Nephron (organoid): Measurements from ENCODE around the gene HBD.
"Not testable (repeated sequence)": the region's sequence is repeated elsewhere in the genome, so short reads cannot be mapped to it uniquely, and the experiment has no call there.

Experiments
- H3K27ac Mint-ChIP-seq, 3 experiments: 2 replicates each; pipeline ENCODE4 v1.8.0; 2020; ENCODE audit warnings: mixed read lengths in 3 of 3, mild to moderate bottlenecking in 2 of 3, moderate library complexity in 1 of 3
- H3K27me3 Mint-ChIP-seq: 2 replicates; pipeline ENCODE4 v1.8.0; 2021; ENCODE audit warnings: low read depth, mild to moderate bottlenecking, moderate library complexity, mixed read lengths
- H3K36me3 Mint-ChIP-seq: 2 replicates; pipeline ENCODE4 v1.8.0; 2020; ENCODE audit warnings: low read depth, mixed read lengths
- H3K4me1 Mint-ChIP-seq: 2 replicates; pipeline ENCODE4 v1.8.0; 2020; ENCODE audit warnings: mixed read lengths
- H3K4me3 Mint-ChIP-seq, 3 experiments: 2 replicates each; pipeline ENCODE4 v1.8.0; 2020; ENCODE audit warnings: mild to moderate bottlenecking in 3 of 3, mixed read lengths in 3 of 3, moderate library complexity in 2 of 3
- H3K9me3 Mint-ChIP-seq: 2 replicates; pipeline ENCODE4 v1.8.0; 2020; ENCODE audit warnings: mixed read lengths
- CTCF ChIP-seq, 3 experiments: fragments of 200-600 bp; sonication (generic); IDR thresholded peaks; one replicate each; pipeline ENCODE4 v1.5.0; 2021; ENCODE audit warnings: antibody characterized with exemption in 3 of 3; ENCODE audit not compliant: unreplicated experiment in 3 of 3

The HBD gene

DNA sequence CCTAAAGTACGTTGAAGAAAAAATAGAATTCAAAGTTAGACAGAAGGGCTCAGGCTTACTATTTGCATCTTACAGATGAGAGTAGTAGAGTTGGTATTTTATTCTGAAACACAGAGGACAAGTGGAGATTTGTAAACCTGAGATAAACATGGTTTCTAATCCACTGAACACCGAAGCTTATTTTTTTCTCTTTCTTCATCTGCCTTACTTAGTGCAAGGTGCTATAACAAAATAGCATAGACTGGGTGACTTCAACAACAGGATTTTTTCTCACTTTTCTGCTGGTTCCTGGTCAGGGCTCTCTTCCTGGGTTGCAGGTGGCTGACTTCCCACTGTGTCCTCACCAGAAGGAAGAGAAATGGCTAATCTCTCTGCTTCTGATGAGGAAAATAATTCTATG is 17.5 kb upstream of the HBD start:
- no peak overlapping the region for H3K4me3 Mint-ChIP-seq
- no peak overlapping the region for H3K27ac Mint-ChIP-seq
- H3K4me1 Mint-ChIP-seq = no peaks in the 10 kb centered on the region
- H3K36me3 Mint-ChIP-seq = no peaks in the 10 kb centered on the region
- H3K9me3 Mint-ChIP-seq = no peaks in the 10 kb centered on the region
- TF ChIP-seq CTCF (IDR thresholded peaks at IDR 0.05; ENCODE audit: unreplicated experiment in 3 of 3) = no peak
- H3K27me3 Mint-ChIP-seq = no peaks in the 10 kb centered on the region

DNA sequence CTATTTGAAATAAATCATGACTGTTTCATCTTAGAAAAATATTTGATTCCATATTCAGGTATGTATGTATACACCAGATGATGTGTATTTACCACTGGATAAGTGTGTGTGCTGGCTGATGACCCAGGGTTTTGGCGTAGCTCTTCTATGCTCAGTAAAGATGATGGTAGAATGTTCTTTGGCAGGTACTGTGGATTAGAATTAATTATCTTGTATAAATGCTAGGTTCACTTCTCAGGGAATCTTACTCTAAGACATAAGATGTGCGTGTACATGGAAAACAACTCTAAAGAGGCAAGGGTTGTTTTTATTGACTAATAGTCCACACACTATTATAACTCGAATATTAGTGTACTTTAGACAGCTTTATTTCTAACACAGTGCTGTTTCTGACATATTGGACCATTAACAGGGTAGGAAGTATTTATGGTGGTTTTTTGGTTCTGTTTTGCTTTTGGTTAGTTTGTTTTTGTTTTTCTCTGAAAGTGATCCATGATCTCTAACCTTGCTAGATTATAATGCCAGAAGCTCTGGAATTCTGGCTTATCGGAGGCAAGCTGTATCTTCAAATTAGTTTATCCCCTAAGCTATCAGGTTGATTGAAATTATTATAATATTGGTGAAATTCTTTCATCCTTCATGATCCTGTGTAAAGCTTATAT is 16.4 kb upstream of the HBD start:
- no peak for TF ChIP-seq CTCF (IDR thresholded peaks at IDR 0.05; ENCODE audit: unreplicated experiment in 3 of 3)
- Mint-ChIP-seq H3K36me3 (no peaks in the 10 kb centered on the region), H3K4me1 (no peaks in the 10 kb centered on the region), H3K27me3 (no peaks in the 10 kb centered on the region), H3K9me3 (no peaks in the 10 kb centered on the region), H3K27ac (no peak overlapping the region), H3K4me3 (no peak overlapping the region)

GRCh38 chr11:5249807-5250396 is 15.6 kb upstream of the HBD start, which contains the start of gene HBG1:
TSS of gene HBG1 (minus strand) at chr11:5249857. CDS start at chr11:5249804, 53 bp downstream.
- H3K4me1 Mint-ChIP-seq = not testable (repeated sequence)

GRCh38 chr11:5248498-5248897 is 14.2 kb upstream of the HBD start:
- H3K36me3 Mint-ChIP-seq, H3K27me3 Mint-ChIP-seq, H3K27ac Mint-ChIP-seq, H3K4me1 Mint-ChIP-seq, H3K4me3 Mint-ChIP-seq, H3K9me3 Mint-ChIP-seq: not testable (repeated sequence)

More at GRCh38 chr11:5249807-5250396, 15.6 kb upstream of the HBD start, which contains the start of gene HBG1:
- not testable (repeated sequence) for H3K27me3 Mint-ChIP-seq, H3K9me3 Mint-ChIP-seq, H3K27ac Mint-ChIP-seq, H3K4me3 Mint-ChIP-seq, H3K36me3 Mint-ChIP-seq

GRCh38 chr11:5247472-5248192 is 13.3 kb upstream of the HBD start:
- Mint-ChIP-seq H3K36me3 (no peaks in the 10 kb centered on the region), H3K4me1 (no peaks in the 10 kb centered on the region), H3K27me3 (no peaks in the 10 kb centered on the region), H3K4me3 (no peak overlapping the region), H3K27ac (peak overlapping the region in 1 of 3 experiments; percentile 4), H3K9me3 (no peaks in the 10 kb centered on the region)
- TF ChIP-seq CTCF (IDR thresholded peaks at IDR 0.05; ENCODE audit: unreplicated experiment in 3 of 3) = no peak

DNA sequence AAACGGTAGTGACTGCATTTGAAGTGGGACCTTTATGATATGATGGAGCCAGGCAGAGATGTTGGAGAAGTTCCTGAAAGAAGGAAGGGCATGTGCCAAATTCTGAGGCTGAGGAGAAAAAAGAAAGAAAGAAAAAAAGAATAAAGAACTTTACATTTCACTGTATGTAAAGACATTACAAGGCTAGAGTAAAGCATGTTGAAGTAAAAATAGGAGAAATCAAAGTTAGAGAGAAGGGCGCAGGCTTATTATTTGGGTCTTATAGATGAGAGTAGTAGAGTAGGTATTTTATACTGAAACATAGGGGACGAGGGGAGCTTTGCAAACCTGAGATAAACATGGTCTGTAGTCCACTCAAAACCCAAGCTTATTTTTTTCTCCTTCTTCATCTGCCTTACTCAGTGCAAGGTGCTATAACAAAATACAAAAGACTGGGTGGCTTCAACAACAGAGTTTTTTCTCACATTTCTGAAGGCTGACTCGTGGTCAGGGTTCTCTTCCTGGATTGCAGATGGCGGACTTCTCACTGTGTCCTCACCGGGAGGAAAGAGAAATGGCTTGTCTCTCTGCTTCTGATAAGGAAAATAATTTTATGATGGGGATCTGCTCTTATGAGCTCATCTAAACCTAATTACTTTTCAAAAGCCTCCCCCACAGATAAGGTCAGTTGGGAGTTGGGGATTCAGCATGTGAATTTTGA is 12.6 kb upstream of the HBD start:
- H3K4me1 Mint-ChIP-seq = no peaks in the 10 kb centered on the region
- H3K27me3 Mint-ChIP-seq = no peaks in the 10 kb centered on the region
- H3K9me3 Mint-ChIP-seq = no peaks in the 10 kb centered on the region
- no peak for TF ChIP-seq CTCF (IDR thresholded peaks at IDR 0.05; ENCODE audit: unreplicated experiment in 3 of 3)
- H3K27ac Mint-ChIP-seq = peak overlapping the region in 2 of 3 experiments; percentile 7 to 28
- H3K4me3 Mint-ChIP-seq = no peak overlapping the region
- H3K36me3 Mint-ChIP-seq = no peaks in the 10 kb centered on the region
